HCT116 (cell line): ENCODE measurements around the gene COX20. TPM values are rescaled to one million over a fixed set of nuclear protein-coding genes. Genes with fewer than 3 reads are reported as not detected.

Source experiments
- ATAC-seq: fragments of 200-7000 bp; cut with Tn5 transposase; 2 replicates; pipeline ENCODE4 v1.9.1; 2020; ENCODE audit warnings: mild to moderate bottlenecking, moderate library complexity
- BruUV-seq: library from RNA; stranded (reverse); fragments of 400-500 nt; replicated peaks from 2 replicates; lab custom pipeline; 2021; lab: Mats Ljungman, UMichigan
- CTCF ChIA-PET: fragments of 300-600 bp; sonication (Branson Sonifier 250); formaldehyde crosslinking; loops from one replicate; lab custom pipeline; 2021; ENCODE audit warnings: antibody characterized with exemption; lab: Charles Lee
- POLR2A ChIA-PET: fragments of 300-600, 350-600 bp; sonication (Branson Sonifier 250); formaldehyde crosslinking; loops from one replicate; lab custom pipeline; 2021; ENCODE audit warnings: antibody characterized with exemption; lab: Charles Lee
- RAD21 ChIA-PET, 2 experiments: fragments of 300-600 bp; sonication (Branson Sonifier 250); formaldehyde crosslinking; loops; one replicate each; lab custom pipeline; 2023; ENCODE audit warnings: low total read pairs in 2 of 2; ENCODE audit not compliant: uncharacterized antibody in 2 of 2, unreplicated experiment in 2 of 2, low non-redundant PET in 1 of 2; lab: Charles Lee
- DNase-seq: peaks from one replicate; pipeline ENCODE4 v3.0.0-alpha.2; 2010; ENCODE audit warnings: low read depth, low spot score
- H2AFZ ChIP-seq: fragments of 200-600 bp; shearing (Covaris generic), sonication (generic); 2 replicates; pipeline ENCODE4 v1.6.1; 2017; ENCODE audit warnings: low read depth, mixed run types, mixed read lengths, antibody characterized with exemption, low read length; ENCODE audit not compliant: poor library complexity, severe bottlenecking
- H3K27ac ChIP-seq: 2 replicates; pipeline ENCODE4 v1.5.1; 2012; ENCODE audit warnings: low read depth, low read length
- H3K27me3 ChIP-seq: fragments of 200-600 bp; sonication (generic); 2 replicates; pipeline ENCODE4 v1.6.1; 2016; ENCODE audit warnings: mixed run types, low read length, mixed read lengths; ENCODE audit not compliant: insufficient read depth
- H3K36me3 ChIP-seq, 2 experiments: fragments of 200-500 bp in 1 of 2; fragments of 200-600 bp in 1 of 2; sonication (Bioruptor generic) in 1 of 2; sonication (generic) in 1 of 2; 2 replicates each; pipeline versions ENCODE4 v1.5.1 to v1.6.1; 2014 to 2016; ENCODE audit warnings: low read length in 2 of 2, inconsistent platforms in 1 of 2, mixed read lengths in 1 of 2, mixed run types in 1 of 2; ENCODE audit not compliant: insufficient read depth in 2 of 2, control insufficient read depth in 1 of 2
- H3K4me1 ChIP-seq, 2 experiments: fragments of 200-600 bp in 1 of 2; sonication (generic) in 1 of 2; 2 replicates each; pipeline versions ENCODE4 v1.5.1 to v1.6.1; 2012 to 2017; ENCODE audit warnings: low read length in 2 of 2, inconsistent platforms in 1 of 2, mild to moderate bottlenecking in 1 of 2, mixed read lengths in 1 of 2, mixed run types in 1 of 2, moderate library complexity in 1 of 2; ENCODE audit not compliant: insufficient read depth in 2 of 2, control insufficient read depth in 1 of 2
- H3K4me2 ChIP-seq: fragments of 200-600 bp; sonication (generic); 2 replicates; pipeline ENCODE4 v1.6.1; 2017; ENCODE audit warnings: mixed run types, low read length, mixed read lengths
- H3K4me3 ChIP-seq, 2 experiments: fragments of 200-600 bp in 1 of 2; sonication (generic) in 1 of 2; replicated peaks in 1 of 2; 2 replicates each; pipeline ENCODE4 v1.5.1; 2011 to 2016; ENCODE audit warnings: low read length in 2 of 2, control low read depth in 1 of 2, low read depth in 1 of 2, mild to moderate bottlenecking in 1 of 2, mixed read lengths in 1 of 2, mixed run types in 1 of 2
- H3K79me2 ChIP-seq: fragments of 200-600 bp; sonication (generic); 2 replicates; pipeline ENCODE4 v1.6.1; 2017; ENCODE audit warnings: mild to moderate bottlenecking, mixed run types, low read length, moderate library complexity, mixed read lengths; ENCODE audit not compliant: insufficient read depth
- H3K9ac ChIP-seq: fragments of 200-600 bp; sonication (generic); 2 replicates; pipeline ENCODE4 v1.6.1; 2016; ENCODE audit warnings: low read length, mixed read lengths
- H3K9me2 ChIP-seq: fragments of 200-600 bp; sonication (generic), shearing (Covaris generic); 2 replicates; pipeline ENCODE4 v1.6.1; 2017; ENCODE audit warnings: mixed run types, mild to moderate bottlenecking, moderate library complexity; ENCODE audit not compliant: insufficient read depth
- H3K9me3 ChIP-seq, 2 experiments: fragments of 200-500 bp in 1 of 2; fragments of 200-600 bp in 1 of 2; sonication (Bioruptor generic) in 1 of 2; sonication (generic) in 1 of 2; 2 replicates each; pipeline ENCODE4 v1.6.1; 2014 to 2017; ENCODE audit warnings: low read length in 2 of 2, mixed read lengths in 2 of 2, inconsistent platforms in 1 of 2, low read depth in 1 of 2, mild to moderate bottlenecking in 1 of 2, mixed run types in 1 of 2, moderate library complexity in 1 of 2; ENCODE audit not compliant: control insufficient read depth in 1 of 2, insufficient read depth in 1 of 2
- H4K20me1 ChIP-seq: fragments of 200-600 bp; sonication (generic), shearing (Covaris generic); 2 replicates; pipeline ENCODE4 v1.6.1; 2017; ENCODE audit warnings: mixed run types, mild to moderate bottlenecking, moderate library complexity; ENCODE audit not compliant: insufficient read depth
- CBX3 ChIP-seq: IDR thresholded peaks from 2 replicates; pipeline ENCODE4 v1.6.1; 2012; ENCODE audit warnings: low read depth
- CEBPB ChIP-seq: IDR thresholded peaks from 2 replicates; pipeline ENCODE4 v1.6.1; 2012; ENCODE audit warnings: low read depth
- ELF1 ChIP-seq: IDR thresholded peaks from 2 replicates; pipeline ENCODE4 v1.6.1; 2012; ENCODE audit warnings: low read depth, borderline replicate concordance
- EZH2 ChIP-seq: fragments of 200-600 bp; sonication (generic); IDR thresholded peaks from 2 replicates; pipeline ENCODE4 v1.6.1; 2017; ENCODE audit warnings: antibody characterized with exemption, mixed run types
- EZH2phosphoT487 ChIP-seq: fragments of 200-600 bp; IDR thresholded peaks from 2 replicates; pipeline ENCODE4 v1.6.1; 2018; ENCODE audit warnings: antibody characterized with exemption, borderline replicate concordance
- FOSL1 ChIP-seq: IDR thresholded peaks from 2 replicates; pipeline ENCODE4 v1.6.1; 2012; ENCODE audit warnings: low read depth
- JUND ChIP-seq: IDR thresholded peaks from 2 replicates; pipeline ENCODE4 v1.6.1; 2012
- POLR2A ChIP-seq: IDR thresholded peaks from 2 replicates; pipeline ENCODE4 v1.7.0; 2011; ENCODE audit warnings: borderline replicate concordance; ENCODE audit not compliant: insufficient read depth, insufficient read length; ENCODE audit errors: extremely low read depth
- POLR2AphosphoS5 ChIP-seq: IDR thresholded peaks from 2 replicates; pipeline ENCODE4 v1.6.1; 2011; ENCODE audit warnings: mild to moderate bottlenecking, low read depth, low read length, moderate library complexity
- SIN3A ChIP-seq: IDR thresholded peaks from 2 replicates; pipeline ENCODE4 v1.6.1; 2012; ENCODE audit warnings: low read depth
- SP1 ChIP-seq: IDR thresholded peaks from 2 replicates; pipeline ENCODE4 v1.6.1; 2012; ENCODE audit warnings: low read depth
- SRF ChIP-seq: IDR thresholded peaks from 2 replicates; pipeline ENCODE4 v1.6.1; 2012; ENCODE audit warnings: low read depth
- TCF7L2 ChIP-seq: IDR thresholded peaks from 2 replicates; pipeline ENCODE4 v1.7.0; 2011; ENCODE audit warnings: borderline replicate concordance, inconsistent platforms; ENCODE audit not compliant: insufficient read depth, insufficient read length; ENCODE audit errors: extremely low read depth
- YY1 ChIP-seq: IDR thresholded peaks from 2 replicates; pipeline ENCODE4 v1.6.1; 2011; ENCODE audit warnings: low read length, low read depth, moderate library complexity, mild to moderate bottlenecking; ENCODE audit not compliant: insufficient replicate concordance; ENCODE audit errors: extremely low read depth
- ZFX ChIP-seq: fragments of 450-650 bp; IDR thresholded peaks from 2 replicates; pipeline ENCODE4 v1.6.1; 2017
- ZNF274 ChIP-seq: fragments of 200-500 bp; sonication (Bioruptor generic); IDR thresholded peaks from 2 replicates; pipeline ENCODE4 v1.6.1; 2014; ENCODE audit warnings: mild to moderate bottlenecking, low read depth, low read length, inconsistent platforms
- intact Hi-C: fragments of 100-400 bp; cut with micrococcal nuclease; formaldehyde crosslinking; loops from 2 replicates; pipeline ENCODE4 v1.10.0; 2022
- total RNA-seq: library from RNA; stranded (reverse); gene quantifications from one replicate; pipeline ENCODE4 v1.2.1, GENCODE V29; 2021; ENCODE audit not compliant: unreplicated experiment
- TF ChIP-seq, protein P1 (sequence below): IDR thresholded peaks from 2 replicates; pipeline ENCODE4 v1.6.1; 2012
- TF ChIP-seq, protein P2 (sequence below), 3 experiments: fragments of 200-600 bp in 1 of 3; sonication (generic) in 1 of 3; IDR thresholded peaks in 2 of 3; conservative IDR thresholded peaks in 1 of 3; 2 replicates each; pipeline ENCODE4 v1.5.1; 2012 to 2017; ENCODE audit warnings: low read depth in 2 of 3, low read length in 2 of 3, antibody characterized with exemption in 1 of 3, borderline replicate concordance in 1 of 3, control low read depth in 1 of 3, mild to moderate bottlenecking in 1 of 3, mixed read lengths in 1 of 3, mixed run types in 1 of 3, moderate library complexity in 1 of 3; ENCODE audit not compliant: insufficient read depth in 1 of 3
- TF ChIP-seq, protein P3 (sequence below): IDR thresholded peaks from 2 replicates; pipeline ENCODE4 v1.6.1; 2012; ENCODE audit warnings: low read depth

The COX20 gene
- total RNA-seq, 1 experiment from 2014 or later, result 48.1 TPM

DNA sequence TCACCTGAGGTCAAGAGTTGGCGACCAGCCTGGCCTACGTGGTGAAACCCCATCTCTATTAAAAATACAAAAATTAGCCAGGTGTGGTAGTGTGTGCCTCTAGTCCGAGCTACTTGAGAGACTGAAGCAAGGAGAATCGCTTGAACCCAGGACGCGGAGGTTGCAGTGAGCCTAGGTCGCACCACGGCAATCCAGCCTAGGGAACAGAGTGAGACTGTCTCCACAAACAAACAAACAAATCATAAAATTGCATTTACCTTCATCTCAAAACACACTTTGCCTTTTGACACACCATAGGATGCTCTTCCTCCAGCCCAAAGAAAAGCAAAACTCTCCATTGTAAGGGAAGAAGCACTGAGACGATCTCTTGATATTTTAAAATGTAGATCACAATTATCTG lies 24.6 kb downstream of the COX20 start:
- Histone ChIP-seq H3K79me2 (peaks cover 91% of the 10 kb centered on the region), H3K4me2 (no peak overlapping the region), H3K27ac (no peak overlapping the region), H4K20me1 (peaks cover 75% of the 10 kb centered on the region), H3K9ac (no peak overlapping the region), H3K4me3 (no peak overlapping the region), H2AFZ (no peak overlapping the region), H3K9me2 (no peaks in the 10 kb centered on the region), H3K9me3 (no peaks in the 10 kb centered on the region), H3K36me3 (peaks cover 71 to 76% of the 10 kb centered on the region in 2 experiments), H3K27me3 (no peaks in the 10 kb centered on the region), H3K4me1 (peaks cover 14 to 22% of the 10 kb centered on the region in 2 experiments)
- POLR2A ChIA-PET, result no interaction called here
- CTCF ChIA-PET, result no interaction called here
- no TSS peak for BruUV-seq
- ATAC-seq, result no peak
- intact Hi-C loops, result loop anchor here (5.0 kb wide), 1 partner anchor 182 kb away; no protein-coding TSS in a partner anchor
- no peak for DNase-seq
- RAD21 ChIA-PET, result no interaction called here
- no peak for TF ChIP-seq CBX3
- TF ChIP-seq ZNF274, result no peak
- TF ChIP-seq EZH2, result no peak
- TF ChIP-seq JUND, result no peak
- no peak for TF ChIP-seq SRF
- TF ChIP-seq, protein P1, sequence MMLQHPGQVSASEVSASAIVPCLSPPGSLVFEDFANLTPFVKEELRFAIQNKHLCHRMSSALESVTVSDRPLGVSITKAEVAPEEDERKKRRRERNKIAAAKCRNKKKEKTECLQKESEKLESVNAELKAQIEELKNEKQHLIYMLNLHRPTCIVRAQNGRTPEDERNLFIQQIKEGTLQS, result no peak
- TF ChIP-seq CEBPB, result no peak
- no peak for TF ChIP-seq ZFX
- TF ChIP-seq EZH2phosphoT487, result no peak
- TF ChIP-seq POLR2A, result no peak
- no peak for TF ChIP-seq YY1
- no peak for TF ChIP-seq SP1
- TF ChIP-seq POLR2AphosphoS5, result no peak
- TF ChIP-seq, protein P2, sequence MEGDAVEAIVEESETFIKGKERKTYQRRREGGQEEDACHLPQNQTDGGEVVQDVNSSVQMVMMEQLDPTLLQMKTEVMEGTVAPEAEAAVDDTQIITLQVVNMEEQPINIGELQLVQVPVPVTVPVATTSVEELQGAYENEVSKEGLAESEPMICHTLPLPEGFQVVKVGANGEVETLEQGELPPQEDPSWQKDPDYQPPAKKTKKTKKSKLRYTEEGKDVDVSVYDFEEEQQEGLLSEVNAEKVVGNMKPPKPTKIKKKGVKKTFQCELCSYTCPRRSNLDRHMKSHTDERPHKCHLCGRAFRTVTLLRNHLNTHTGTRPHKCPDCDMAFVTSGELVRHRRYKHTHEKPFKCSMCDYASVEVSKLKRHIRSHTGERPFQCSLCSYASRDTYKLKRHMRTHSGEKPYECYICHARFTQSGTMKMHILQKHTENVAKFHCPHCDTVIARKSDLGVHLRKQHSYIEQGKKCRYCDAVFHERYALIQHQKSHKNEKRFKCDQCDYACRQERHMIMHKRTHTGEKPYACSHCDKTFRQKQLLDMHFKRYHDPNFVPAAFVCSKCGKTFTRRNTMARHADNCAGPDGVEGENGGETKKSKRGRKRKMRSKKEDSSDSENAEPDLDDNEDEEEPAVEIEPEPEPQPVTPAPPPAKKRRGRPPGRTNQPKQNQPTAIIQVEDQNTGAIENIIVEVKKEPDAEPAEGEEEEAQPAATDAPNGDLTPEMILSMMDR (IDR thresholded peaks at IDR 0.05 in 2 of 3, conservative IDR thresholded peaks at IDR 0.05 in 1 of 3; ENCODE audit: borderline replicate concordance in 1 of 3, insufficient read depth in 1 of 3, low read depth in 2 of 3, low read length in 2 of 3), result no peak
- no peak for TF ChIP-seq SIN3A
- TF ChIP-seq ELF1, result no peak
- no peak for TF ChIP-seq FOSL1
- TF ChIP-seq, protein P3, sequence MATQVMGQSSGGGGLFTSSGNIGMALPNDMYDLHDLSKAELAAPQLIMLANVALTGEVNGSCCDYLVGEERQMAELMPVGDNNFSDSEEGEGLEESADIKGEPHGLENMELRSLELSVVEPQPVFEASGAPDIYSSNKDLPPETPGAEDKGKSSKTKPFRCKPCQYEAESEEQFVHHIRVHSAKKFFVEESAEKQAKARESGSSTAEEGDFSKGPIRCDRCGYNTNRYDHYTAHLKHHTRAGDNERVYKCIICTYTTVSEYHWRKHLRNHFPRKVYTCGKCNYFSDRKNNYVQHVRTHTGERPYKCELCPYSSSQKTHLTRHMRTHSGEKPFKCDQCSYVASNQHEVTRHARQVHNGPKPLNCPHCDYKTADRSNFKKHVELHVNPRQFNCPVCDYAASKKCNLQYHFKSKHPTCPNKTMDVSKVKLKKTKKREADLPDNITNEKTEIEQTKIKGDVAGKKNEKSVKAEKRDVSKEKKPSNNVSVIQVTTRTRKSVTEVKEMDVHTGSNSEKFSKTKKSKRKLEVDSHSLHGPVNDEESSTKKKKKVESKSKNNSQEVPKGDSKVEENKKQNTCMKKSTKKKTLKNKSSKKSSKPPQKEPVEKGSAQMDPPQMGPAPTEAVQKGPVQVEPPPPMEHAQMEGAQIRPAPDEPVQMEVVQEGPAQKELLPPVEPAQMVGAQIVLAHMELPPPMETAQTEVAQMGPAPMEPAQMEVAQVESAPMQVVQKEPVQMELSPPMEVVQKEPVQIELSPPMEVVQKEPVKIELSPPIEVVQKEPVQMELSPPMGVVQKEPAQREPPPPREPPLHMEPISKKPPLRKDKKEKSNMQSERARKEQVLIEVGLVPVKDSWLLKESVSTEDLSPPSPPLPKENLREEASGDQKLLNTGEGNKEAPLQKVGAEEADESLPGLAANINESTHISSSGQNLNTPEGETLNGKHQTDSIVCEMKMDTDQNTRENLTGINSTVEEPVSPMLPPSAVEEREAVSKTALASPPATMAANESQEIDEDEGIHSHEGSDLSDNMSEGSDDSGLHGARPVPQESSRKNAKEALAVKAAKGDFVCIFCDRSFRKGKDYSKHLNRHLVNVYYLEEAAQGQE, result no peak
- no peak for TF ChIP-seq TCF7L2
